Mammary epithelial cell (primary cell): ENCODE results near the gene EVA1A.

Source experiments
- CTCF ChIP-seq, 2 donors: IDR thresholded peaks in 1 of 2; conservative IDR thresholded peaks in 1 of 2; 2 replicates each; pipeline ENCODE4 v1.5.1; 2011 to 2012; ENCODE audit warnings: inconsistent platforms in 2 of 2, low read length in 2 of 2, mild to moderate bottlenecking in 2 of 2, control low read depth in 1 of 2, low read depth in 1 of 2; ENCODE audit not compliant: insufficient read depth in 1 of 2; ENCODE audit errors: extremely low read depth in 1 of 2
- EZH2 ChIP-seq: IDR thresholded peaks from 2 replicates; pipeline ENCODE4 v1.6.1; 2012; ENCODE audit warnings: low read length, inconsistent platforms, borderline replicate concordance

- TF ChIP-seq CTCF (conservative IDR thresholded peaks at IDR 0.05 in 1 of 2, IDR thresholded peaks at IDR 0.05 in 1 of 2; ENCODE audit: extremely low read depth in 1 of 2, insufficient read depth in 1 of 2, low read depth in 1 of 2, low read length in 2 of 2) (no peak), EZH2 (no peak)
These were observed 18.4 kb upstream of the EVA1A start for GRCh38 chr2:75579186-75579585.
